Neuronal stem cell (in vitro differentiated cells): ENCODE measurements around the gene MAML2.

Experiments used
- DNase-seq: peaks from one replicate; pipeline ENCODE4 v3.0.0-alpha.2; 2013; ENCODE audit warnings: low spot score
- H2AFZ ChIP-seq: one replicate; pipeline ENCODE4 v1.6.1; 2013; ENCODE audit warnings: mild to moderate bottlenecking, low read length, inconsistent platforms
- H2AK5ac ChIP-seq: 2 replicates; pipeline ENCODE4 v1.6.1; 2013; ENCODE audit warnings: low read depth, mild to moderate bottlenecking, inconsistent platforms, low read length, moderate library complexity, mixed read lengths
- H2BK120ac ChIP-seq: 2 replicates; pipeline ENCODE4 v1.6.1; 2013; ENCODE audit warnings: low read depth, mild to moderate bottlenecking, inconsistent platforms, low read length, moderate library complexity, mixed read lengths
- H2BK12ac ChIP-seq: one replicate; pipeline ENCODE4 v1.6.1; 2013; ENCODE audit warnings: low read length, inconsistent platforms
- H2BK15ac ChIP-seq: 2 replicates; pipeline ENCODE4 v1.6.1; 2013; ENCODE audit warnings: mild to moderate bottlenecking, low read length, inconsistent platforms, mixed read lengths
- H2BK5ac ChIP-seq: one replicate; pipeline ENCODE4 v1.6.1; 2013; ENCODE audit warnings: inconsistent platforms, mild to moderate bottlenecking, low read length, moderate library complexity
- H3K14ac ChIP-seq: one replicate; pipeline ENCODE4 v1.6.1; 2013; ENCODE audit warnings: low read length, inconsistent platforms
- H3K18ac ChIP-seq: 2 replicates; pipeline ENCODE4 v1.6.1; 2013; ENCODE audit warnings: low read length, inconsistent platforms
- H3K23ac ChIP-seq: 2 replicates; pipeline ENCODE4 v1.6.1; 2013; ENCODE audit warnings: low read depth, mild to moderate bottlenecking, mixed read lengths, low read length, inconsistent platforms; ENCODE audit not compliant: poor library complexity
- H3K27ac ChIP-seq: replicated peaks from 3 replicates; pipeline ENCODE4 v1.5.1; 2013; ENCODE audit warnings: low read length, inconsistent platforms
- H3K27me3 ChIP-seq, 3 experiments: 2 replicates each; pipeline ENCODE4 v1.6.1; 2013; ENCODE audit warnings: low read length in 3 of 3, mild to moderate bottlenecking in 2 of 3, inconsistent platforms in 1 of 3, low read depth in 1 of 3, mixed read lengths in 1 of 3, moderate library complexity in 1 of 3; ENCODE audit not compliant: control insufficient read depth in 3 of 3, insufficient read depth in 3 of 3
- H3K36me3 ChIP-seq, 2 donors: replicated peaks in 1 of 2; 2 replicates each; pipeline ENCODE4 v1.6.1; 2013; ENCODE audit warnings: low read length in 2 of 2; ENCODE audit not compliant: control insufficient read depth in 2 of 2, insufficient read depth in 2 of 2
- H3K4ac ChIP-seq: 2 replicates; pipeline ENCODE4 v1.6.1; 2013; ENCODE audit warnings: inconsistent platforms, mild to moderate bottlenecking, low read length, moderate library complexity
- H3K4me1 ChIP-seq, 2 donors: 1 replicate in 1 of 2; 2 replicates in 1 of 2; pipeline ENCODE4 v1.6.1; 2013; ENCODE audit warnings: low read length in 2 of 2, low read depth in 1 of 2; ENCODE audit not compliant: control insufficient read depth in 2 of 2, insufficient read depth in 1 of 2
- H3K4me2 ChIP-seq: one replicate; pipeline ENCODE4 v1.6.1; 2013; ENCODE audit warnings: mild to moderate bottlenecking, low read length, inconsistent platforms; ENCODE audit not compliant: insufficient read depth, poor library complexity, severe bottlenecking
- H3K4me3 ChIP-seq, 2 donors: 2 replicates each; pipeline ENCODE4 v1.5.1; 2013; ENCODE audit warnings: low read length in 2 of 2, mild to moderate bottlenecking in 2 of 2, inconsistent platforms in 1 of 2, moderate library complexity in 1 of 2
- H3K79me1 ChIP-seq: one replicate; pipeline ENCODE4 v1.6.1; 2013; ENCODE audit warnings: low read depth, mild to moderate bottlenecking, inconsistent platforms, low read length, moderate library complexity
- H3K9ac ChIP-seq: one replicate; pipeline ENCODE4 v1.6.1; 2013; ENCODE audit warnings: mild to moderate bottlenecking, low read depth, low read length, inconsistent platforms; ENCODE audit not compliant: poor library complexity
- H3K9me3 ChIP-seq, 2 donors: replicated peaks in 1 of 2; 2 replicates each; pipeline versions ENCODE3 to v1.6.1; 2013; ENCODE audit warnings: low read length in 2 of 2, mild to moderate bottlenecking in 2 of 2, inconsistent platforms in 1 of 2, low read depth in 1 of 2, mixed read lengths in 1 of 2, moderate library complexity in 1 of 2; ENCODE audit not compliant: control insufficient read depth in 2 of 2, insufficient read depth in 1 of 2
- H4K8ac ChIP-seq: one replicate; pipeline ENCODE4 v1.6.1; 2013; ENCODE audit warnings: low read depth, mild to moderate bottlenecking, inconsistent platforms, low read length, moderate library complexity
- H4K91ac ChIP-seq: one replicate; pipeline ENCODE4 v1.6.1; 2013; ENCODE audit warnings: low read length, low read depth, mild to moderate bottlenecking, inconsistent platforms; ENCODE audit not compliant: poor library complexity
- WGBS, 2 donors: extraction: QIAGEN DNeasy Blood & Tissue Kit; methylation state at CpG; one replicate each; pipeline ENCODE4 v1.1.7; 2013; ENCODE audit warnings: missing lambda C conversion rate in 2 of 2, mixed read lengths in 1 of 2; ENCODE audit not compliant: insufficient read length in 2 of 2, insufficient replicate concordance in 1 of 2; ENCODE audit errors: extremely low coverage in 2 of 2; 5-methylcytosine and 5-hydroxymethylcytosine counted together

MAML2 gene

DNA sequence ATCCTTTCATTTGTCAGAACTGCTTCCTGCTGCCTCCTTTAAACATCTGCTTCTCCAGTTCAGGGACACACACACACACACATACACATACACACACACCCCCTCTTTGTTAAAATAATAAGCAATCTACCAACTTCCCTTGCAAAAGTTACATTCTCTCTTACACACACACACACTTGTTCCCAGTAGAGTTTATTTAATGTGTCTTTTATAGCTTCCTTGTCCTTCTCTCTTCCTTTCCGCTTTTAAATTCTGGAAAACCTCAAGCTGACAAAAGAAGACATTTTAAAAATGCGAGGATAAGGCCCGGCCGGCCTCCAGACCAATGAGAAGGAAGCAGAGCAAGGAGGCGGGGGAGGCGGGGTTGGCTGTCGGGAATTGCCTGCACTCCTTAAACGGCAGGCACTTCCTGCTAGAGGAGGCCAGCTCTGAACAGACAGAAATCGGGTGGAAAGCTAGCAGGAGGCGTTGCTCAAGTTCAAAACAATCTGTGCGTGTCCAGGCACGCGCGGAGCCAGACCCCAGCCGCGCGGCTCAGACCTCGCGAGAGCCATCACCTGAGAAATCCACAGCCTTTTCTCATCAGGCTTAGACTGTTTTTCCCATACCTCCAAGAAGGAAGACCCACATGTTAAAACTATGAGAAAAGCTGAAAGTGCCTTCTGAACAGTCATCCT is 99.9 kb downstream of the MAML2 start:
- peak overlapping the region; percentile 9 to 40 for H3K4me3 ChIP-seq
- H4K91ac ChIP-seq = no peak overlapping the region
- H3K4me1 ChIP-seq = peaks cover 15 to 34% of the 10 kb centered on the region in 2 donors
- no peak overlapping the region for H2BK120ac ChIP-seq
- DNase-seq = peak; percentile 79
- no peaks in the 10 kb centered on the region for H3K36me3 ChIP-seq
- no peak overlapping the region for H3K4ac ChIP-seq
- peak overlapping the region; percentile 81 for H2AFZ ChIP-seq
- no peak overlapping the region for H2BK12ac ChIP-seq
- H3K27ac ChIP-seq = peak overlapping the region; percentile 88
- no peak overlapping the region for H2BK5ac ChIP-seq
- no peak overlapping the region for H3K23ac ChIP-seq
- no peaks in the 10 kb centered on the region for H3K79me1 ChIP-seq
- H3K9ac ChIP-seq = no peak overlapping the region
- no peak overlapping the region for H3K14ac ChIP-seq
- no CpG with 5 or more reads among the region's 19 CpGs for WGBS, 2 donors
- no peaks in the 10 kb centered on the region for H3K9me3 ChIP-seq
- H3K18ac ChIP-seq = peak overlapping the region; percentile 94
- no peak overlapping the region for H4K8ac ChIP-seq
- H2AK5ac ChIP-seq = no peak overlapping the region
- H3K27me3 ChIP-seq = no peaks in the 10 kb centered on the region
- peak overlapping the region; percentile 56 for H3K4me2 ChIP-seq
- no peak overlapping the region for H2BK15ac ChIP-seq

GRCh38 chr11:96242191-96242847 is 100.7 kb downstream of the MAML2 start:
- Histone ChIP-seq H2BK120ac (no peak overlapping the region), H3K4me3 (peak overlapping the region in 1 of 2 donors; percentile 40), H3K9ac (no peak overlapping the region), H2BK5ac (no peak overlapping the region), H2AK5ac (no peak overlapping the region), H4K91ac (no peak overlapping the region), H3K4me1 (peaks cover 17 to 29% of the 10 kb centered on the region in 2 donors), H3K4ac (no peak overlapping the region), H2BK15ac (no peak overlapping the region), H4K8ac (no peak overlapping the region), H3K14ac (no peak overlapping the region), H3K27ac (peak overlapping the region; percentile 40), H3K18ac (no peak overlapping the region), H3K27me3 (no peaks in the 10 kb centered on the region), H3K23ac (no peak overlapping the region), H2AFZ (no peak overlapping the region), H3K9me3 (no peaks in the 10 kb centered on the region), H3K4me2 (no peak overlapping the region), H2BK12ac (no peak overlapping the region), H3K79me1 (no peaks in the 10 kb centered on the region), H3K36me3 (no peaks in the 10 kb centered on the region)
- WGBS, 2 donors = no CpG with 5 or more reads among the region's 2 CpGs
- DNase-seq = no peak

GRCh38 chr11:96241331-96241841 is 101.6 kb downstream of the MAML2 start:
- Histone ChIP-seq H3K4ac (no peak overlapping the region), H2BK12ac (no peak overlapping the region), H4K91ac (no peak overlapping the region), H3K14ac (no peak overlapping the region), H3K4me3 (no peak overlapping the region), H3K9me3 (no peaks in the 10 kb centered on the region), H3K4me2 (no peak overlapping the region), H3K36me3 (no peaks in the 10 kb centered on the region), H3K27ac (no peak overlapping the region), H2AFZ (no peak overlapping the region), H3K4me1 (peaks cover 19 to 24% of the 10 kb centered on the region in 2 donors), H3K9ac (no peak overlapping the region), H3K27me3 (no peaks in the 10 kb centered on the region), H2AK5ac (no peak overlapping the region), H4K8ac (no peak overlapping the region), H3K23ac (no peak overlapping the region), H3K79me1 (no peaks in the 10 kb centered on the region), H2BK5ac (no peak overlapping the region), H3K18ac (no peak overlapping the region), H2BK120ac (no peak overlapping the region), H2BK15ac (no peak overlapping the region)
- no CpG with 5 or more reads among the region's 5 CpGs for WGBS, 2 donors
- DNase-seq = no peak

GRCh38 chr11:96238563-96239135 is 104.3 kb downstream of the MAML2 start:
- no peak for DNase-seq
- Histone ChIP-seq H2BK12ac (no peak overlapping the region), H3K36me3 (no peaks in the 10 kb centered on the region), H3K9ac (no peak overlapping the region), H4K8ac (no peak overlapping the region), H3K79me1 (no peaks in the 10 kb centered on the region), H3K4me1 (peaks cover 21 to 33% of the 10 kb centered on the region in 2 donors), H2AFZ (no peak overlapping the region), H3K27me3 (no peaks in the 10 kb centered on the region), H3K14ac (no peak overlapping the region), H3K18ac (no peak overlapping the region), H3K23ac (no peak overlapping the region), H3K9me3 (no peaks in the 10 kb centered on the region), H2BK15ac (no peak overlapping the region), H3K4me2 (no peak overlapping the region), H4K91ac (no peak overlapping the region), H3K27ac (no peak overlapping the region), H2BK120ac (no peak overlapping the region), H3K4me3 (no peak overlapping the region), H2BK5ac (no peak overlapping the region), H3K4ac (no peak overlapping the region), H2AK5ac (no peak overlapping the region)
- WGBS, 2 donors = no CpG with 5 or more reads among the region's 2 CpGs
